HG02571 (cell line): ENCODE data around the gene GREM2.

ENCODE experiments used
- ATAC-seq: cut with Tn5 transposase; IDR thresholded peaks from one replicate; pipeline ENCODE4 v1.9.1; 2021; ENCODE audit warnings: mild to moderate bottlenecking, moderate library complexity; ENCODE audit not compliant: unreplicated experiment

The GREM2 gene

GRCh38 chr1:240562779-240563178, 49.2 kb downstream of the GREM2 start:
- ATAC-seq = no peak

GRCh38 chr1:240562111-240562590, 49.8 kb downstream of the GREM2 start:
- ATAC-seq = no peak

GRCh38 chr1:240559781-240560180, 52.2 kb downstream of the GREM2 start:
- no peak for ATAC-seq

GRCh38 chr1:240555524-240555923, 56.4 kb downstream of the GREM2 start:
- ATAC-seq = no peak

- no peak for ATAC-seq
These were observed 58.6 kb downstream of the GREM2 start for GRCh38 chr1:240553351-240553750.

- no peak for ATAC-seq
These were observed 72.1 kb downstream of the GREM2 start for GRCh38 chr1:240539769-240540414.

GRCh38 chr1:240538776-240539430, 73.1 kb downstream of the GREM2 start:
- ATAC-seq = no peak

- ATAC-seq = no peak
These were observed 78.7 kb downstream of the GREM2 start for GRCh38 chr1:240533154-240533780.

GRCh38 chr1:240528591-240528990, 83.4 kb downstream of the GREM2 start:
- no peak for ATAC-seq

GRCh38 chr1:240527086-240527485, 84.9 kb downstream of the GREM2 start:
- ATAC-seq = no peak

- ATAC-seq = no peak
These were observed 85.6 kb downstream of the GREM2 start for GRCh38 chr1:240526312-240526711.

GRCh38 chr1:240524356-240525069, 87.4 kb downstream of the GREM2 start:
- ATAC-seq = no peak

GRCh38 chr1:240522122-240522822, 89.7 kb downstream of the GREM2 start:
- ATAC-seq = no peak

- no peak for ATAC-seq
These were observed 94.1 kb downstream of the GREM2 start for GRCh38 chr1:240517891-240518290.

- no peak for ATAC-seq
These were observed 95.9 kb downstream of the GREM2 start for GRCh38 chr1:240516069-240516468.

- no peak for ATAC-seq
These were observed 96.5 kb downstream of the GREM2 start for GRCh38 chr1:240515505-240515904.

- no peak for ATAC-seq
These were observed 100.2 kb downstream of the GREM2 start for GRCh38 chr1:240511789-240512188.

- no peak for ATAC-seq
These were observed 103.0 kb downstream of the GREM2 start for GRCh38 chr1:240508950-240509349.

GRCh38 chr1:240508201-240508600, 103.8 kb downstream of the GREM2 start:
- ATAC-seq = no peak

GRCh38 chr1:240506176-240506575, 105.8 kb downstream of the GREM2 start:
- ATAC-seq = no peak

GRCh38 chr1:240503558-240503957, 108.4 kb downstream of the GREM2 start:
- ATAC-seq = no peak
